Measurements from ENCODE around the gene WNT5B.

Gene WNT5B

DNA sequence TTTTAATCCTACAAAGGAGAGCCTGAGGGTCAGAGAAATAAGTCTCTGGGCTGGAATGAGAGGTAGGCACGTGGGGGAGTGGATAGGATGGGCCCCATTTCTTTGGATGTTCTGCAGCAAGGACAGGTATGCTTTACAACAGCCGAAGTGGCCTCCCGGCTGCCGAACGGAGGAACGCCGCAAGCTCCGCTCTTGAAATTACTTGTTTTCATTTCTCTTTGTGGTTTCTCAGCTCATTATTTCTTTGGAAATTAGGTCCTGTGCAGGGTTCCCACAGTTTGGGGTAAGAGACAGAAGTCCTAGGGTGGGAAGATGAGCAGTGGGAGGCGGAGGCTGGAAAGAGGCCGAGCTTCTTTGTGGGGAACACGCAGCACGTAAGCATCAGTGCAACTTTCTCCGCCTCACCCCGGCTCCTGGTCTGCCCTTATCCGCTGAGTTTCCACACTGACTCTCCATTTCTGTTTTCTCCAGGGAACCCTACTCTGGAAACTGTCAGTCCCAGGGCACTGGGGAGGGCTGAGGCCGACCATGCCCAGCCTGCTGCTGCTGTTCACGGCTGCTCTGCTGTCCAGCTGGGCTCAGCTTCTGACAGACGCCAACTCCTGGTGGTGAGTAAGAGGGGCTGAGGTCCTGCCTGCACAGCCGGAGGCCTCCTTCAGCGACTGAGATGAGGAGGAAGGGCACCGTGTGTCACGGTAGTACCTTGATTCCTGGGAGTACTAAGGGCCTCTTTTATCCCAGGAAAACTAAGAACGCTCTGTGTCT, 2.0 kb downstream of the WNT5B start:
- no peak for DNase-seq

DNA sequence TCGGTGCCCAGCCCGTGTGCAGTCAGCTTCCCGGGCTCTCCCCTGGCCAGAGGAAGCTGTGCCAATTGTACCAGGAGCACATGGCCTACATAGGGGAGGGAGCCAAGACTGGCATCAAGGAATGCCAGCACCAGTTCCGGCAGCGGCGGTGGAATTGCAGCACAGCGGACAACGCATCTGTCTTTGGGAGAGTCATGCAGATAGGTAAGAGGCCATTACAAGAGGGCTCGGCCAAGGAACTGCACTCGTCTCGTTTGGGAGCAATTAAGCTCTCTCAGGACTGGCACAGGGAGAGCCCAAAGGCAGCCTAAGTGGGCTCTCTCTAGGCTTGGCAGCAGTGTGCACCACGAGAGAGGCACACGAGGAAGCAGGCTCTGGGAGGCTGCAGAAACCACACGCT, 3.7 kb downstream of the WNT5B start:
- DNase-seq, result no peak

DNA sequence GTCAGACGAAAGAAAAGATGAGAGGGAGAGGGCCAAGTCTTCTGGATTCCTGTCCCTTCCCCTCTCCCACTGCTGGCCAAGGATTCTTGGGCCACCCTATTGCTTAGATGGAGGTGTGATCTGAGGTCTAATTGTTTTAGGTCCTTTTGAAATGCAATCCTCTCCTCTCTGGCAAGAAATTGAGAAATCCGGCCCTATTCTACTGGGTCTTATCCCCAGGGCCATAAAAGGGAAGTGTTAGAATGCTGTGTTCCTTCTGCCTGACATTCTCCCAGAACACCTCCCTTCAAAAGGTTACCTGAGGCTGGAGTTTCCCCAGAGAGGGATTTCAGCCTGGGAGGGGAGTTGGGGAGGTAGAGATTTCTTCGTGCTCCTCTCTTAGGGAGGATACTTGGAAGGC, 4.4 kb downstream of the WNT5B start:
- DNase-seq, result no peak

DNA sequence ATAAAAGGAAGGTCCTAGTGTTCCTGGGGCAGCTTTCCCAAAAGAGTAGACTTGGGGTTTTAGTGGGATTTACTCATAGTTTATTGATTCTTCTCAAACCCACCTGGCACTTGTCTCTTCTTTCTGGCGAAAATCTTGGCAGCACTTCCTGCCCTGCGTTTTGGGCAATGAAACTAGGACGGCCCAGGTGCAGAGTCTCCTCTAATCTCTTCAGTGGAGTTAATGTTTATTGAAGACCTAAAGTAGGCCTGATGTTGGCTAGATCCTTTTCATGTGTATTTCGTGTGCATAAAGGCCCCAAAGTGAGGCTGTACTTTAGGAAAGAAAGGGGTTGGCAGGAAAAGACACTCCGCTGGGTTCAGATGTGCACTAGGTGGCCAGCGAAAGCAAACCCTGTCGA, 5.1 kb downstream of the WNT5B start:
- DNase-seq, result no peak

DNA sequence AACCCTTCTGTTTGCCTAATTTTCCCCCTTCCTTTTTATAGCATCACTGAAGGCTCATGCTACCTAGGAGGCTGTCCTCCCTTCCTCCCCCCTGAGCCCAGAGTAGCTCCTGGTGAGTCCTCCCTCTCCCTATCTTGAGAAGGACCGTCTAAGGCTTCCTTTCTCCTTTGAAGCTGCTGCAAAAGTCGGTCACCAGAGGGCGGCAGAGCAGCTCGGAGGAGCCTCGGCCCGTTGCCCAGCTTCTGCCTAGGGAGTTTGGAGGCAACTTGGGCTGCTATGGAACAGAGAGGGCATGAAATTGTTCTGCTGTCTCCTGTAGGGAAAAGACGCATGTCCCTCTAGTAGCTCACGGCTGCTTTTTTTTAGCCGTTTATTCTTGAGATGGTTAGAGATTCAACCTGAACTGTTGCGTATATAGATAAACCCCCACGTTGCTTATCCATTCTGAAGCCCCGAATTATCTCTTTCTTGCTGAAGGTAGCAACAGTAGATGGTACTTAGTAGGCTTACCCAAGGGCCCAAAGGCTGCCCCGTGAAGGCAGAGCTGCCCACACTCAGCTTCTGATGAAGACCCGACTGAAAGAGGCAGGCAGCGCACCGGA, 5.7 kb downstream of the WNT5B start:
- DNase-seq, result peak in 1 of 2 experiments; percentile 65

DNA sequence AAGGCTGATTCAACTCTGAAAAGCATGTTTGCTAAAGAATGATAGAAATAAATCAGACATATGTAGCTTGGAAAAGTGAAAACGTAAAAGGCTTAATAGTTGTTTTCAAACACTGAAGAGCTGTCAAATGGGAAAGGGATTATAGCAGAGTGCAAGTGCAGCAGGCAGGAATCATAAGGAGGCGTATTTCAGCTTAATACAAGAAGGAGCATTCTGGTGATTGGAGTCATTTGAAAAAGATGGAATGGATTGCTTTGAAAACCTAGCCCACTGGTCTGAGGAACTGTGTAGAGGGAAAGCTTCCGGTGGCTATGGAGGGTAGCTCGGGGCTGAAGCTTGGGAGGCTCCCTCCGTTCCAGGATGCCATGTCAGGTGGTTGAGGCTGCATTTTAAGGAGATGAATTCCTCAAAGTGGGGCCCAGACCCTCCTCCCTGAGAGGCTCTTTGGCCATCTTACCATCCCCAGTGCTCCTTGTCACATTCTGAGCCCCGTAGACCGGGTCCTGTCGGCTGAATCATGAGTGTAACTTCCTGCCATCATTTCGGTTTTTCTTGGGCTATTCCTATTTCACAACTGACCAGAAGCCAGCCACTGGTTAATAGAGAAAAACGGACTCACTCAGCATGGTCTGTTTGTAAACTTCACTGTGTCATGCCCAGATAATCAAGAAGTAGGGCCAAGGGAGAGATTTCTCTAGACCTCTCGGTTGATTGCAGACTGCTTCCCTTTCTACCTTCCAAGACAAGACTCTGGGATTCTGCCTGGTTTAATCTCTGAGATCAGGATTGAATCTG, 6.5 kb downstream of the WNT5B start:
- DNase-seq, result no peak

DNA sequence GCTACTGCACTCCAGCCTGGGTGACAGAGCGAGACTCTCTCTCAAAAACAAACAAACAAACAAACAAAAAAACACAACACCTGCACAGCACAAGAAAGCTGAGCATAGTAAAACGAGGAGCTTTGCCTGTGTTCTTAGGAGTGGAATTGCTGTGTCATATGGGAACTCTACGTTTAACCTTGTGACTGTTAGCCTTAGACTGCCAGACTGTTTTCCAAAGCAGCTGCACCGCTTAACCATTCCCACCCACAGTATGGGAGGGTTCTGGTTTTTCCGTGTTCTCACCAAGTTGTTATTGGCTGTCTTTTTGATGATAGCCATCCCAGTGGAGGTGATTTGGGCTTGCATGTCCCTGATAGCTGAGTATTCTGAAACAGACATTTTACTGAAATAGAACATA, 9.2 kb downstream of the WNT5B start:
- DNase-seq, result no peak

DNA sequence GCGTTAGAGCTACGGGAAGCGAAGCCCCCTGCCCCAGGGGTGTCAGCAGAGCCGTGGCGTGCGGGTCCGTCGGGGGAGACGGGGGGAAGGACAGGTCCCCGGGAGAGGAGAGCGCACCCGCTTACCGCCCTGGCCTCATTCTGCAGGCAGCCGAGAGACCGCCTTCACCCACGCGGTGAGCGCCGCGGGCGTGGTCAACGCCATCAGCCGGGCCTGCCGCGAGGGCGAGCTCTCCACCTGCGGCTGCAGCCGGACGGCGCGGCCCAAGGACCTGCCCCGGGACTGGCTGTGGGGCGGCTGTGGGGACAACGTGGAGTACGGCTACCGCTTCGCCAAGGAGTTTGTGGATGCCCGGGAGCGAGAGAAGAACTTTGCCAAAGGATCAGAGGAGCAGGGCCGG, 10.5 kb downstream of the WNT5B start:
- no peak for DNase-seq

DNA sequence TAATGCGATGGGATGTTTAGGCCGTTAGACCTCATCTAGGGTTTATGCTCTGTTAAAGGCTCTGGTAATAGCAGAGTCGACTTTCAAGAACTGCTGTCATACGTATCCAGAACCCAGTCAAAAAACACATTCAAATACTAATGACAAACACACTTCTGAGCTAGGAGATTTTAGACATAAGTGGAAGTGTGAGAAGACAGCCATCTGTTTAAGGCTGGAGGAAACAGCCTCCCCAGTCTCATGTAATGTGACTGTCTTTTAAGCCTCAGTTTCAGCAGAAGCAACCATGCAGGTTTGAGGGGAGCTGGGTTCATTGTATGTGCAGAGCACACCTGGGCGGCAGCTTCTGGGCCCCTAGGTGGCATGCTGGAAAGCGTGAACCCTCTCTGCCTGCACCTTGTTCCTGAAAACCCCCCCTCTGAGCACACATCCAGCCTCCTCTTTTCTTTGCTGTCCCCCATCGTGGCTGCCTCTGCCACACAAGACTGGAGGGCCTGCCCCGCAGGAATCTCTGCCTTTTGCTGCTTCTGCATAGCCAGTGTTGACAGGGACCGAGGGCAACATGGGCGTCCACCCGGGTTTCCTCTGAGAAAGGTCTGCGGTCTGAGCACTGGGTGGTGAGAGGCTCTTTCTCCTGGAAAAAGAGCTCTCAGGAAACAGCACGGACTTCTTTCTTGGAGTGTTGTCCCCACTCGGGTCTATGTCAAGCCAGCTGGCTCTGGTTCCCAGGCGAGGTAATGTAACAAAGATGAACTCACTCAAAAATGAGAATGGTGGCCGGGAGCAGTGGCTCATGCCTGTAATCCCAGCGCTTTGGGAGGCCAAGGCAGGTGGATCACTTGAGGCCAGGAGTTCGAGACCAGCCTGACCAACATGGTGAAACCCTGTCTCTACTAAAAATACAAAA, 11.6 kb downstream of the WNT5B start:
- DNase-seq, result no peak

DNA sequence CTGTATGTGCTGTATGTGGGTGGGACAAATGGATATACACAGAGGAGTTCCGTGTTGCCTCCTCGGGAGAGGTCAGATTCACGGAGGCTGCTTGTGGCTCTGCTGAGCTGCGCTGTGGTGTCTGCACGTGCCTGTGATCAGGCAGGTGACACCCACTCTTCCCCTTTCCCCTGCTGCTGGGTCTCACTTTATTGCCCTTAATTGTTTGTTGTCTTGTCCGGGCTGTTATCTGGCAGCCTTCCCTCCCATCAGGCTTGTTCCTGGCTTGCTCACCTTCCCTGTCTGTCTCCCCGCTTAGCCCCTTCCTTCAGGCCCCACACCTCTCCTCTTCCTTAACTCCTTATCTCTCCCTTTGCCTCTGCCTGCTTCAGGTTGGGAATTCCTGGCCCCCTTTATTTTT, 13.5 kb downstream of the WNT5B start:
- no peak for DNase-seq

DNA sequence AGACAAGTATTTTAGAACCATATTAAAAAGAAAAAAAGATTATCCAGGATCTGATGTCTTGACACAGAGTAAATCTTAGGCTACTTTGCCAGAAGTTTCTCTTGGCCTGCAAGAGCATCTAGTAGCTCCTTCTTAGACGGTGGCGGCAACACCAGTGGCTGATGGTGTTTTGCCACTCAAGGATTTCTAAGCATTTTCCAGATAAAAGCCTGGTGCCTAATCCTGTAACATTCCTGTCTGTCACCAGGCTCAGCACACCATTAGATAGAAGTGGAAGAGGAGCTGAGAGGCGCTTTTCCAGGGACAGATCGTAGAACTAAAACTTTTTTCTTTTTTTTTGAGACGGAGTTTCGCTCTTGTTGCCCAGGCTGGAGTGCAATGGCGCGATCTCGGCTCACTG, 14.0 kb downstream of the WNT5B start:
- no peak for DNase-seq

DNA sequence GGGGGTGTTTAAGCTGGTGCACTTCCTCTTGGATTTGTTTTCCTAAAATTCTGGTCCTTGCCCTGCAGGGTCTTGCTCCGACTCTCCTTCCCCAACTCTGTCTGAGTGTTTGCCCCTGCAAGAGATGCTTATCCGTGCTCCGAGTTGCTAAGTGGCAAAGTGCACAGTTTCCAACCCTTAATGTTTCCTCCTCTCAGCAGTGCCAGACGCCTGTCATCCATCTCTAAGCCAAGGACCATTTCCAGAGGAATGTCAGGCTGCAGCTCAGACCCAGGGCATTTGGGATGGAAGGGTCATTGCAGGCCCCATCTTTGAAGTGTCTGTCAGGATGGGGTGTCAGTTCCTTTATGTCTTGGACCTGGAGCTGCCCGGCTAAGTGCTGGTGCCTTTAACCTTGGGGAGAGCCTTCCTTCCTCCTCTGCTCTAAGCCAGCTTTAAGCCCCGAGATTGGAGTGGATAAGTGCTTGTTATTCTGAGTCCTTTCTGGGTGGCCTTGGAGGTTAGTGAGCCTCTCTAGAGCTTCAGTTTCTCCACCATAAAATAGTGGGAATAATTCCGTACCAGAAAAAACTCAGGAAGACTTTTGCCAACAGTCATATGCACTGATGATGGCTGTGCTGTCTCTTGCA, 15.0 kb downstream of the WNT5B start:
- DNase-seq, result no peak

DNA sequence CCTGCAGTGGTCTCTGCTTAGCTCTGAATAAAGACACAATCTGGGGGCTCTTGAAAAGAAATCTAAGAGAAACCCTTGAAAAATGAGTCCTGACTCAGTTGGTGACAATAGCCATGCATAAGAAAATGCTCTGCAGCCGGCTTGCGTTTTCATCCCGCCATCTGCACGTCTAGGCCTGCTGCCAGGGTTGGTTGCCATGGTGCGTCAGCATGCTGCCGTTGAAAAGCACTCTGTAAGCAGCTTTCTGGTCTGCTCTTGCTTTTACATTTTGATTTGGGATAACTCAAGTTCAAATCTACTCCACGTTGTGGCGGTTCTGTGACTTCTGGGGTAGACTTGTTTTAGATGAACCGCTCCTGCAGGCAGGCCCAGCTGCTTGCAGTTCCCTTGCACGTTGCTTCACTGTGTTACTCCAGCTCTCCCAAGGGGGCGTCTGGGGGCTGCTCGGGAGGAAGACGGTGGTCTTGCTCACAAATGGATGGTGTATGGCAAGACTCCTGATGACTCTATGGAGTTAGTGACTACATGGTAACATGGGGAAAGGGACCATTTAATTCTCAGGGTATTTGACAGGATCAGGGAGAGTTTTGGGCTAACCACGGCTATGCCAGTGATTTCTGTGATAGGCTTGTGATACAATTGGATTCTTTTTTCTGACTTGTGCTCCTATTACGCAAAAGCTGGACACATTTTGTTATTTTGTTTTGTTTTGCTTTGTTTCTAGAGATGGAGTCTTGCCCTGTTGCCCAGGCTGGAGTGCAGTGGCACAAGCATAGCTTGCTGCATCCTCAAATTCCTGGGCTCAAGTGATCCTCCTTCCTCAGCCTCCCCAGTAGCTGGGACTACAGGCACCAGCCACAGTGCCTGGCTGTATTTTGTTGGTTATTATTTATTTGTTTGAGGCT, 15.8 kb downstream of the WNT5B start:
- DNase-seq, result peak in 1 of 2 experiments; percentile 26

DNA sequence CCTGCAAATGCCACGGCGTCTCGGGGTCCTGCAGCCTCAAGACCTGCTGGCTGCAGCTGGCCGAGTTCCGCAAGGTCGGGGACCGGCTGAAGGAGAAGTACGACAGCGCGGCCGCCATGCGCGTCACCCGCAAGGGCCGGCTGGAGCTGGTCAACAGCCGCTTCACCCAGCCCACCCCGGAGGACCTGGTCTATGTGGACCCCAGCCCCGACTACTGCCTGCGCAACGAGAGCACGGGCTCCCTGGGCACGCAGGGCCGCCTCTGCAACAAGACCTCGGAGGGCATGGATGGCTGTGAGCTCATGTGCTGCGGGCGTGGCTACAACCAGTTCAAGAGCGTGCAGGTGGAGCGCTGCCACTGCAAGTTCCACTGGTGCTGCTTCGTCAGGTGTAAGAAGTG, 16.8 kb downstream of the WNT5B start:
- no peak for DNase-seq

DNA sequence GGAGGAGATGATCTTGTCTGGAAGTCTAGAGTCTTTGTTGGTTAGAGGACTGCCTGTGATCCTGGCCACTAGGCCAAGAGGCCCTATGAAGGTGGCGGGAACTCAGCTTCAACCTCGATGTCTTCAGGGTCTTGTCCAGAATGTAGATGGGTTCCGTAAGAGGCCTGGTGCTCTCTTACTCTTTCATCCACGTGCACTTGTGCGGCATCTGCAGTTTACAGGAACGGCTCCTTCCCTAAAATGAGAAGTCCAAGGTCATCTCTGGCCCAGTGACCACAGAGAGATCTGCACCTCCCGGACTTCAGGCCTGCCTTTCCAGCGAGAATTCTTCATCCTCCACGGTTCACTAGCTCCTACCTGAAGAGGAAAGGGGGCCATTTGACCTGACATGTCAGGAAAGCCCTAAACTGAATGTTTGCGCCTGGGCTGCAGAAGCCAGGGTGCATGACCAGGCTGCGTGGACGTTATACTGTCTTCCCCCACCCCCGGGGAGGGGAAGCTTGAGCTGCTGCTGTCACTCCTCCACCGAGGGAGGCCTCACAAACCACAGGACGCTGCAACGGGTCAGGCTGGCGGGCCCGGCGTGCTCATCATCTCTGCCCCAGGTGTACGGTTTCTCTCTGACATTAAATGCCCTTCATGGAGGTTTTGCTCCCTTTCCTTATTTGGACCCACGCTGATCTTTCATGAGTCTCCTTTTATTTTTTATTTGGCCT, 17.7 kb downstream of the WNT5B start:
- no peak for DNase-seq

DNA sequence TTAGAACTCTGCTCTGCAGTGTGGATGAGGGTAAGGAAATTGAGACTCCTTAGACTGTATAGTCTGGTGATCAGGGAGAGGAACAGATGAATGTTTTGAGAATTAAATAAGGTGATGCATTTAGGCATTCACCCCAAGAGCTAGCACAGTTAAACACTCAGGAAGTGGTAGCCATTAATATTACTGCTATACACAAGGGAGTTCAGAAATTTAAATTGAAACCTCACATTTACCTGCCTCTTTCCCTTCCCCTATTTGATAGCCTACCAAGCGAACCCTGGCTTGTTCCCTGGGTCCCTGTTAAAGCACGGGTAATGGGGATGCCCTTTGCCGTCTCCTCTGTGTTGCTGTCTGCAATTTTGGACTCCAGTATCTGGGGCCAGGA, 18.2 kb downstream of the WNT5B start:
- DNase-seq, result no peak

DNA sequence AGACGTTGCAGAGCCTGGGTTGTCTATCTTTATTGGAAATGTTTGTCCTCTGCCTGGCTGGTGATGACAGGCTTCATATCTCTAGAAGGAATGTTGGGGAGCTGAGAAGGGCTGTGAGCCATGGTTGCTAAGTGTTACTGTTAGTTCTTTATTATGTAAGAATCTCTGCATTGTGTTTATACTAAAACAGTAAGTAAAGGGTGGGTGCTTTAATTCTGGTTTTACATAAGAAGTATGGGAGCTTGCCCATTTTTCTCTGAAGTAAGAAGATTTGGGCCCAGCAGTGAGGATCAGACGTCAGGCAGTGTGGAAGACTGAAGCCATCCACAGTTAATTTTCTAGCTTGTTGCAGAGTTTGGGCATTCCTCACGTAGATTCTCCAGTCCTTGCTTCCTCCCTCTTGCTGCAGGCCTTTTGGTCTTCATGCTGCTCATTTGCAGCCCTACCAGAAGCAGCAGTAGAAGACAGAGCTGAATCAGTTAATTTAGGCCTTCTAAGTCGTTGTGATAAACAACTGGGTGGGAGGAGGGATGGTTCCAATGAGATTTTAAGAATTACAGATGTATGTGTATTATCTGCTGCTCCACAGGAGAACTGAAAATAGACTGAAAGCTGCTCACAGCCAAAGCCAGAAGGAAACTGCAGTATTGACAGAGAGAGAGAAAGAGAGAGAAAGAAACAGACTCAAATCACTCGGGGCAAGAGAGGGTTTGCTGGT, 21.4 kb downstream of the WNT5B start:
- no peak for DNase-seq

DNA sequence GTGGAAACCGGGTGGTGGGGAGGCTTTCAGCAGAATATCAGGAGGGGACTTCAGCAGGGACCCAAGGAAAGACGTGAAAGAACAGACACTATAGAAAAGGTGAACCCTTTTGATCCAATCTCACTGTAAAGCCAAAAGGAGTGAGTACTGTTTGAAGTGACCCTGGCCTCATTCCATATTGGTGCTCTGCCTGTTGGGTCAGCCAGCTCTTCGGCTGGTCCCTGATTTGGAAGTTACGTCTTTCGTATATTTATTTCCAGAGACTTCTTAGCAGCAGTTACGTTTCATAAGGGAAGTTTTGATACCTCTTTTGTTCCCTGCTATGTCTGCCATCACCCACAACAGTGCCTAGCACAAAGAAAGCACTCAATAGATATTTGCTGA, 21.9 kb downstream of the WNT5B start:
- DNase-seq, result no peak

DNA sequence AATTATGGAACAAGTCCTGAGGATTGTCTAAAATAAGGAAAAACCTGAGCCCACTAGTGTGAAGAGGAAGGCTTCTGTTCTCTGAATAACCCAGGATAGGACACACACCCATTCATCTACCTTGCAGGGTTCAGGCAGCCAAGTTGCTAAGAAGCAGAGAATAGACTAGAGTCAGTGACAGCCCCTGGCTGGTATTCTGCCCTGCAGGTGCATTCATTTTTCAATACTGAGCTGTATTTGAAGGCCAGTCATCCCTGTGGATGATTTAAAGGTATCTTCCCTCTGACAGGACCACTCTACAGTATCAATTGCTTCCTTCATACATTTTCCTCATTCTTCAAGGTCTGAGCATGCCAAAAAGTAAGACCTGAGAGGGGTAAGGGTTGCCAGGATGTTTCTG, 22.9 kb downstream of the WNT5B start:
- no peak for DNase-seq

DNA sequence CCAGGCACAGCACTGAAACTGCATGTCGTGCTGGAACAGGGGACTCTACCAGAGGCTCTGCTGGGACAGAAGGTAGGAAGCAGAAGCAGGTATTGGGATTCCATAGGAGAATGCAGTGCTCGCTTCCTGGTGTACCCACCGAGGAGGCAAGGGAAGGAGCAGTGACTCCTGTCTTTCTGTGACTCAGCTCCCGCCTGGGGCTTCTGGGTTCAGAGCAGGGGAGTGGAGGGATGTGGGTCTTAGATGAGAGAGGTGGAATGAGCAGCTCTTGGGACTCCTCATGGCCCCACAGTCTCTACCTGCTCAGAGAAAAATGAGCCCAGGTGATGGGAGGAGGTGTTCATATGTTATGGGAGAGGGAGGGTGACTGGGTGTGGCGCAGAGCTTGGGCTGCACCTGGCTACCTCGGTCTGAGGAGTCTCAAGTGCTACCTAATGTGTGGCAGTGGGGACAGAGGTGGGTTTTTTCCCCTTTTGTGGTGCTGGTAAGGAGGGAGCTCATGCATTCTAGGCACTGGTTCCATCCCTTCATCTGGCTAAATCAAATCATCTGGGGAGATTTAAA, 26.3 kb downstream of the WNT5B start:
- no peak for DNase-seq
